Embryonic facial prominence (tissue), 1 donor: ENCODE results near the gene ST6GALNAC1.
"Not testable (repeated sequence)": the region's sequence is repeated elsewhere in the genome, so short reads cannot be mapped to it uniquely, and the experiment has no call there.

ENCODE experiments used
- DNase-seq: peaks from one replicate; pipeline ENCODE4 v3.0.0-alpha.2; 2016; ENCODE audit errors: extremely low spot score

The ST6GALNAC1 gene

GRCh38 chr17:76612977-76613851 is 30.3 kb downstream of the ST6GALNAC1 start:
- DNase-seq: no peak

DNA sequence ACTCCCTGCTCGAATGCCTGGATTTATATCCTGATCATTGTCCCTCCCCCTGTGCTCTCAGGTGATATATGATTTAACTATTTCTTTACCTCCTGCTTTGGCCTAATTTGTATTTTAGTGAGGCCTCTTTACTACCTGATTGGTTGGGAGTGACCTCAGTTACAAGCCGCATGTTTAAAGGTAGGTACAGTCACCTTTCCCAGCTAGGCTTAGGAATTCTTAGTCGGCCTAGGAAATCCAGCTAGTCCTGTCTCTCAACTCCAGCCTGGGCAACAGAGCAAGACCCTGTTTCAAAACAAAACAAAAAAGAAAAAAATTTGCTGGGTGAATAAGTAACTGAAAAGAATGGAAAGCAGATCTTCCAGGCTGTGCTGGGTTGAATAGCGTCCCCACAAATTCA is 31.1 kb downstream of the ST6GALNAC1 start:
- no peak for DNase-seq

GRCh38 chr17:76611758-76612157 is 31.8 kb downstream of the ST6GALNAC1 start:
- no peak for DNase-seq

- DNase-seq: not testable (repeated sequence)
Observed at GRCh38 chr17:76611080-76611749, 32.3 kb downstream of the ST6GALNAC1 start.

DNA sequence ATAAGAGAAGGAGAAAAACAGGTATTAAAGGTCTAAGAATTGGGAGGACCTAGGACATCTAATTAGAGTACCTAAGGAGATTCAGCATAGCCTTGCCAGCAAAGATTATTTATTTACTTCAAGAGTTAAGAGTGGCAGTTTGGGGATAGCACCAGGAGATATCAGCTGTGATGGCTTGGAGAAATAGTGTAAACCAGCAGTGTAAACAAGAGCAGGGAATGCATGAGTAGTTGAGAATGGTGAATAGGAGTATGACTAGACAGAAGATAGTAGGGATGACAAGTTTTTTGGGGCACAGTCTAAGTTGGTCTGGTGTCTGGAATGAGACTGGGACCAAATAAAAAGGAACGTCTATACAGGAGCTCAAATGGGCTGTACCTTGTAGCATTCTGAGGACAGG is 36.9 kb downstream of the ST6GALNAC1 start:
- not testable (repeated sequence) for DNase-seq

GRCh38 chr17:76601065-76601464 is 42.5 kb downstream of the ST6GALNAC1 start:
- DNase-seq: no peak

GRCh38 chr17:76599694-76600460 is 43.7 kb downstream of the ST6GALNAC1 start:
- DNase-seq: no peak

DNA sequence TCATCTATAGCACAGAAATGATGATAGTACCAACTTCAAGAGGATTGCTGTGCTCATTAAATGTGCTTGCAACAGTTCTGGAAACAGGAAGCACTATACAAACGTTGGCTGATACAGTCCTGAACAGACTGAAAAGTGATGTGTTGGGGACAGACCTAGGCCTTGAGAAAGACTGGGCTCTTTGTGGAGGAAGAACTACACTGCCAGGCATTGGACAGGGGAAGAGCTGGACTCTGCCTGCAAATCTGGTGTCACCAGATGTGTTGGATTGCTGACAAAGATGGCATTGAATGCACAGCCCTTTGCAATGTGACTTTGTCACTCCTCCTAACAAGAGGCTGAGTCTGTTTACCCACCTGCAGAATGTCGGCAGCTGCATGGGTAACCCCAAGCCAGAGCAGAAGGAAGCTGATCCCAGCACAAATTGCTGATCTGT is 45.5 kb downstream of the ST6GALNAC1 start:
- no peak for DNase-seq

DNA sequence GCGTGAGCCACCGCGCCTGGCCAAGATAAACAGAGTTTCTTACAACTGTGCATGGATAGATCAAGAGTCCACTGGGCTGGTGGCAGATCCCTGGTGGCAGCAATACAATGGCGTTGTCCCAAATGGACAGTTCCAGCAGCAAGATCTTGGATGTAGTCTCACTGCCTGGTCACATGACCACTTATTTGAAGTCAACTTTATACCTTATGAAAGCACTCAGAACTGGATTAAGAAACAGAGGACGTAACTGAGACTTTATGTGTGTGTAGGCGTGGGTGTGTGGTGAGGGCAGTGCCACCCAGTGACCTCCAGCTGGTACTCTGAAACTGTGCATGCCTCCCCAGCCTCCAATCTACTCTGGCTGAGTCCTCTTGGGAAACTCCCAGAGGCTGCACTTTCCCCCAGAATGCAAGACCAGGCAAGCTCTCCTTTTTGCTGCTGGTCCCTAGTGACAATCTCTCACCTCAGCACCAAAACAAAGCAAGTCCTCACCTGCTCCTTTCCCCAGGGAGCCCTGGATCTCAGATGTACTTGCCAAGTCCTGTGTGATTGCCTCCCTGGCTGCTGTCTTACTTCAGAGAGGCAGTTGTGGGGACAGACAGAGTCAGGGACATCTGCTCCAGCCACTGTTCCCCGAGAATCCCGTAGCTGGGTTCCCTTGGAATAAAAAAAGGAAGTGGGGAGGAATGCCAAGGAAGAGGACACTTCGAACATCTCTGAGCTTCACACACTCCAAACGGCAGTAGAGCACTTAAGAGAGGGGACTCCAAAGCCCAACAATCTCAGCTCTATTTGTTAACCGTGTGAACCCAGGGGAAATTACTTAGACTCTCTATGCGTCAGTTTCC is 46.2 kb downstream of the ST6GALNAC1 start:
- no peak for DNase-seq

- no peak for DNase-seq
Observed at GRCh38 chr17:76594690-76595089, 48.9 kb downstream of the ST6GALNAC1 start.

GRCh38 chr17:76593959-76594358 is 49.6 kb downstream of the ST6GALNAC1 start:
- no peak for DNase-seq

DNA sequence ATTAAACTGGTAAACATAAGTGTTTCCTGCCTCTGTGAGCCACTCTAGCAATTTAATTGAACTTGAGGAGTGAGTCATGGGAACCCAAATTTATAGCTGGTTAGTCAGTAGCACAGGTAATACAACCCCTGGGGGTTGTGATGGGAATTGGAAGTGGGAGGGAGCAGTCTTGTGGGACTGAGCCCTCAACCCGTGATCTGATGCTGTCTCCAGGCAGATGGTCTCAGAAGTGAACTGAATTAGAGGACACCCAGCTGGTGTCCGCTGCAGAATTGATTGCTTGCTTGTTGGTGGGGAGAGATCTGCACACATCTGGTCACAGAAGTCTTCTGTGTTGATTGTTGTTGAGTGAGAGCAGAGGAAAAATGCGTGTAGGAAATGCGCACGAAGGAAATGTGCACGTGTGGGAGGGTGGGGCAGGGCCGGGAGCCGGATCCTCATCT is 50.2 kb downstream of the ST6GALNAC1 start:
- DNase-seq: no peak

DNA sequence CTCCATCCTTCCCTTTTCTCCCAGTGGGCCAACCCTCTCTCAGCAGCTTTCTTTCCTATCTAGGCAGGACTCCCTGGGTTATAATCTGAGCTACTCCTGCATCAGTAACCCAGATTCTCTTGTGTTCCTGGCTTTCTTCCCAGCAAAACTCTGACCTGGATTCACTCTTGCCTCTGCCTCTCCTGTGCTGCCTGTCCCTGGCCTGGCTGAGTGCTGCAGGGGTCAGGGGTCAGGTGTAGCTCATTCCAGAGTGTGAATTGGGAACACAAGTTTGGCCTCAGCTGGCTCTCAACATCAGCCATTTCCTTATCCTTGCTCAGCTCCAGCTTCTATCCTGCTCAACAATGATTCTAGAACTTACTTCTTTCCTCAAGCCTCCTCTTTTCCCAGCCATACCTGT is 55.4 kb downstream of the ST6GALNAC1 start:
- no peak for DNase-seq

GRCh38 chr17:76586741-76587487 is 56.6 kb downstream of the ST6GALNAC1 start:
- no peak for DNase-seq

GRCh38 chr17:76585649-76586593 is 57.6 kb downstream of the ST6GALNAC1 start, which contains the start of gene ST6GALNAC2:
TSS of gene ST6GALNAC2 (minus strand) at chr17:76585860. CDS start at chr17:76585808, 52 bp downstream.
- DNase-seq: no peak

- DNase-seq: no peak
Observed at GRCh38 chr17:76585033-76585648, 58.4 kb downstream of the ST6GALNAC1 start.

- DNase-seq: no peak
Observed at GRCh38 chr17:76584427-76585032, 59.0 kb downstream of the ST6GALNAC1 start.

DNA sequence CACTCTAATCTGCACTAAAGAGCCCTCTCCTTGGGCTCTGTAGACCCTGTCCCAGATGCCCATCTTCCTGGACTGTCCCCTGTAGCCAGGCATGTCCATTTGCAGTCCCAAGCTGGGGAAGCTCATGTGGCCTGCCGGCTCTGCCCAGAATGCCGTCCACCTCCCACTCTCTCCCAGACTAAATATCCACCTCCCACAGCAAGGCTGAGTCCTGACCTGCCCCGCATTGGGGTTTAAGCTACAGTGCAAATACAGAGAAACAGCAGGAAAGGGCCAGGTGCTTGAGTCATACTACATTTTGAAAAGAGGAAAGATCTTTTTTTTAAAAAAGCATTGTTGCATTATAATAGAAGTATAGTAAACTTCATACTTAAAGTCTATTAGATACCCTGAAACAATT is 60.9 kb downstream of the ST6GALNAC1 start:
- DNase-seq: no peak
